SK-N-MC (cell line): Measurements from ENCODE around the gene CENPU.
A peak's percentile ranks its signal among the peaks of the same experiment; 100 is the strongest.

Experiments
- DNase-seq: peaks from one replicate; pipeline ENCODE4 v3.0.0-alpha.2; 2011; ENCODE audit warnings: low read depth, low spot score
- H3K27ac ChIP-seq: fragments of 200-600 bp; sonication (generic); 2 replicates; pipeline ENCODE4 v1.5.1; 2016; ENCODE audit warnings: mixed run types
- H3K36me3 ChIP-seq: fragments of 200-600 bp; sonication (generic); 2 replicates; pipeline ENCODE4 v1.6.1; 2017; ENCODE audit warnings: antibody characterized with exemption, low read length, mixed read lengths; ENCODE audit not compliant: insufficient read depth
- H3K4me3 ChIP-seq: fragments of 200-600 bp; sonication (generic); 2 replicates; pipeline ENCODE4 v1.5.1; 2016
- H3K9ac ChIP-seq: fragments of 200-600 bp; sonication (generic); 2 replicates; pipeline ENCODE4 v1.8.0; 2017; ENCODE audit warnings: mixed run types, mixed read lengths; ENCODE audit not compliant: insufficient read length
- H3K9me3 ChIP-seq: fragments of 200-600 bp; sonication (generic); 2 replicates; pipeline ENCODE4 v1.6.1; 2017; ENCODE audit warnings: low read depth, mild to moderate bottlenecking, antibody characterized with exemption, low read length, moderate library complexity, mixed read lengths
- EZH2 ChIP-seq: fragments of 200-600 bp; sonication (generic); IDR thresholded peaks from one replicate; pipeline ENCODE4 v1.6.1; 2017; ENCODE audit warnings: antibody characterized with exemption
- FOXP2 ChIP-seq: optimal IDR thresholded peaks from 2 replicates; pipeline ENCODE3; 2011; ENCODE audit warnings: mild to moderate bottlenecking, moderate library complexity; ENCODE audit not compliant: insufficient read depth; ENCODE audit errors: extremely low read length, control extremely low read depth
- POLR2AphosphoS5 ChIP-seq: IDR thresholded peaks from 2 replicates; pipeline ENCODE4 v1.6.1; 2012; ENCODE audit warnings: mild to moderate bottlenecking, low read depth, low read length, borderline replicate concordance

CENPU gene

GRCh38 chr4:184705692-184706091, 28.2 kb downstream of the CENPU start:
- Histone ChIP-seq H3K9me3 (peaks cover 4% of the 10 kb centered on the region; the same call in 1 of the 2 replicates), H3K36me3 (peaks cover 93% of the 10 kb centered on the region), H3K4me3 (no peak overlapping the region), H3K27ac (no peak overlapping the region), H3K9ac (no peak overlapping the region)
- TF ChIP-seq EZH2 = no peak
- TF ChIP-seq FOXP2 = no peak
- no peak for TF ChIP-seq POLR2AphosphoS5
- no peak for DNase-seq

- H3K9me3 ChIP-seq = no peaks in the 10 kb centered on the region
- H3K36me3 ChIP-seq = peaks cover 79% of the 10 kb centered on the region
- no peak overlapping the region for H3K4me3 ChIP-seq
- H3K27ac ChIP-seq = 0 out of 2 replicates have a peak overlapping the region, but pooled peaks have one; percentile 3
- TF ChIP-seq POLR2AphosphoS5 = no peak
- no peak for TF ChIP-seq EZH2
- TF ChIP-seq FOXP2 = no peak
- no peak overlapping the region for H3K9ac ChIP-seq
- no peak for DNase-seq
These were observed 31.8 kb downstream of the CENPU start for GRCh38 chr4:184702114-184702513.

GRCh38 chr4:184699941-184700340, 34.0 kb downstream of the CENPU start:
- H3K36me3 ChIP-seq = peaks cover 78% of the 10 kb centered on the region
- no peak for DNase-seq
- no peak overlapping the region for H3K27ac ChIP-seq
- no peak overlapping the region for H3K4me3 ChIP-seq
- H3K9ac ChIP-seq = no peak overlapping the region
- no peaks in the 10 kb centered on the region for H3K9me3 ChIP-seq
- TF ChIP-seq FOXP2 = no peak
- TF ChIP-seq EZH2 = no peak
- no peak for TF ChIP-seq POLR2AphosphoS5

GRCh38 chr4:184697956-184698355, 35.9 kb downstream of the CENPU start:
- H3K9ac ChIP-seq = no peak overlapping the region
- TF ChIP-seq FOXP2 (no peak), EZH2 (no peak), POLR2AphosphoS5 (no peak)

GRCh38 chr4:184695178-184695896, 38.6 kb downstream of the CENPU start:
- Histone ChIP-seq H3K4me3 (no peak overlapping the region), H3K36me3 (peaks cover 68% of the 10 kb centered on the region), H3K27ac (no peak overlapping the region), H3K9me3 (no peaks in the 10 kb centered on the region), H3K9ac (no peak overlapping the region)
- DNase-seq = no peak
- TF ChIP-seq FOXP2 = no peak
- TF ChIP-seq POLR2AphosphoS5 = no peak
- TF ChIP-seq EZH2 = no peak

More at GRCh38 chr4:184697956-184698355, 35.9 kb downstream of the CENPU start:
- peak overlapping the region; percentile 2; the same call in 1 of the 2 replicates for H3K27ac ChIP-seq
- peaks cover 78% of the 10 kb centered on the region for H3K36me3 ChIP-seq
- no peak overlapping the region for H3K4me3 ChIP-seq
- no peak for DNase-seq
- no peaks in the 10 kb centered on the region for H3K9me3 ChIP-seq

GRCh38 chr4:184694412-184694956, 39.4 kb downstream of the CENPU start:
- no peak for DNase-seq
- TF ChIP-seq POLR2AphosphoS5 (no peak), EZH2 (no peak), FOXP2 (no peak)
- H3K36me3 ChIP-seq = peaks cover 63% of the 10 kb centered on the region

GRCh38 chr4:184693056-184693455, 40.8 kb downstream of the CENPU start:
- Histone ChIP-seq H3K9ac (no peak overlapping the region), H3K9me3 (no peaks in the 10 kb centered on the region), H3K4me3 (no peak overlapping the region), H3K36me3 (peaks cover 61% of the 10 kb centered on the region), H3K27ac (peak overlapping the region; percentile 61; the same call in 1 of the 2 replicates)
- DNase-seq = no peak
- TF ChIP-seq POLR2AphosphoS5 (no peak), EZH2 (no peak), FOXP2 (no peak)

More at GRCh38 chr4:184694412-184694956, 39.4 kb downstream of the CENPU start:
- Histone ChIP-seq H3K27ac (no peak overlapping the region), H3K9me3 (no peaks in the 10 kb centered on the region), H3K9ac (no peak overlapping the region), H3K4me3 (no peak overlapping the region)

- Histone ChIP-seq H3K36me3 (peaks cover 31% of the 10 kb centered on the region), H3K4me3 (no peak overlapping the region), H3K9ac (no peak overlapping the region), H3K9me3 (no peaks in the 10 kb centered on the region), H3K27ac (no peak overlapping the region)
- DNase-seq = no peak
- TF ChIP-seq FOXP2 = no peak
- no peak for TF ChIP-seq POLR2AphosphoS5
- no peak for TF ChIP-seq EZH2
These were observed 44.2 kb downstream of the CENPU start for GRCh38 chr4:184689681-184690080.

GRCh38 chr4:184688447-184688846, 45.4 kb downstream of the CENPU start:
- Histone ChIP-seq H3K36me3 (peaks cover 18% of the 10 kb centered on the region), H3K9me3 (no peaks in the 10 kb centered on the region), H3K27ac (no peak overlapping the region), H3K4me3 (no peak overlapping the region), H3K9ac (no peak overlapping the region)
- TF ChIP-seq FOXP2 (no peak), POLR2AphosphoS5 (no peak), EZH2 (no peak)
- DNase-seq = no peak
